GM19468 (cell line): ENCODE data around the gene MRPL57.
"Not testable (repeated sequence)": the region's sequence is repeated elsewhere in the genome, so short reads cannot be mapped to it uniquely, and the experiment has no call there.

Experiments used
- ATAC-seq: cut with Tn5 transposase; IDR thresholded peaks from one replicate; pipeline ENCODE4 v1.9.1; 2021; ENCODE audit warnings: mild to moderate bottlenecking, moderate library complexity, moderate number of reproducible peaks; ENCODE audit not compliant: unreplicated experiment; ENCODE audit errors: extremely low read depth

Gene MRPL57

GRCh38 chr13:21186410-21186809 lies 10.0 kb downstream of the MRPL57 start:
- not testable (repeated sequence) for ATAC-seq

- not testable (repeated sequence) for ATAC-seq
Measured at GRCh38 chr13:21194756-21195155, 18.3 kb downstream of the MRPL57 start.

GRCh38 chr13:21197606-21198225 lies 21.3 kb downstream of the MRPL57 start:
- ATAC-seq: not testable (repeated sequence)

- ATAC-seq: not testable (repeated sequence)
Measured at GRCh38 chr13:21198391-21198790, 21.9 kb downstream of the MRPL57 start.

- not testable (repeated sequence) for ATAC-seq
Measured at GRCh38 chr13:21201456-21202190, 25.2 kb downstream of the MRPL57 start.

- no peak for ATAC-seq
Measured at GRCh38 chr13:21202767-21203531, 26.5 kb downstream of the MRPL57 start.

GRCh38 chr13:21208652-21209154 lies 32.2 kb downstream of the MRPL57 start:
- ATAC-seq: no peak

- ATAC-seq: no peak
Measured at GRCh38 chr13:21212138-21212775, 35.8 kb downstream of the MRPL57 start.

GRCh38 chr13:21215419-21215818 lies 39.0 kb downstream of the MRPL57 start:
- not testable (repeated sequence) for ATAC-seq

GRCh38 chr13:21216332-21216731 lies 39.9 kb downstream of the MRPL57 start:
- no peak for ATAC-seq

- peak; percentile 90 for ATAC-seq
Measured at GRCh38 chr13:21218351-21219035, 42.0 kb downstream of the MRPL57 start.

GRCh38 chr13:21219036-21219381 lies 42.6 kb downstream of the MRPL57 start:
- ATAC-seq: peak; percentile 24

- not testable (repeated sequence) for ATAC-seq
Measured at GRCh38 chr13:21219716-21220115, 43.3 kb downstream of the MRPL57 start.

- ATAC-seq: no peak
Measured at GRCh38 chr13:21221268-21221667, 44.8 kb downstream of the MRPL57 start.

- no peak for ATAC-seq
Measured at GRCh38 chr13:21225082-21225481, 48.6 kb downstream of the MRPL57 start.

- no peak for ATAC-seq
Measured at GRCh38 chr13:21225841-21226581, 49.6 kb downstream of the MRPL57 start.

GRCh38 chr13:21227917-21228316 lies 51.5 kb downstream of the MRPL57 start:
- no peak for ATAC-seq
